ENCODE data around the gene PCAT7. TPM values are rescaled to one million over a fixed set of nuclear protein-coding genes. Genes with fewer than 3 reads are reported as not detected.
"Not testable (repeated sequence)": the region's sequence is repeated elsewhere in the genome, so short reads cannot be mapped to it uniquely, and the experiment has no call there.

Gene PCAT7
- polyA plus RNA-seq, 2 of the 4 experiments (the other 2 are of a cell fraction) = 2.1 to 2.8 TPM

DNA sequence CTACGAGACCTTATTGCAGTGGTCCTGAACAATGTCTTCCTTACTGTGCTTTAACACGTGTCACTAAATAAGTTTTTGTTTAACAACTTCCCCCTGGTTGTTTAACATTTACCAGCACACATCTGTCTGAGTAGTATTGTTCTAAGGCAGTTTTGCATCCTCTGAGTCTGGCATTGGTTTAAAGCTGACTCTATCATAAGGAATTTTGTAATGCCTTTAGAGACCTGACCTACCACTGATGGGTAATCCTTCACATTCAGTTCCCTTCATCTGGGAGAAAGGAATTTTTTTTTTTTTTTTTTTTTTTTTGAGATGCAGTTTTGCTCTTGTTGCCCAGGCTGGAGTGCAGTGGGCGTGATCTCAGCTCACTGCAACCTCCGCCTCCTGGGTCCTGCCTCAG, 20.0 kb upstream of the PCAT7 start:
- 91% methylated on average over 4 of the region's 4 CpGs for WGBS (ENCODE audit: missing lambda C conversion rate)
- FAIRE-seq = no peak
- H3K9me3 ChIP-seq = no peaks in the 10 kb centered on the region

DNA sequence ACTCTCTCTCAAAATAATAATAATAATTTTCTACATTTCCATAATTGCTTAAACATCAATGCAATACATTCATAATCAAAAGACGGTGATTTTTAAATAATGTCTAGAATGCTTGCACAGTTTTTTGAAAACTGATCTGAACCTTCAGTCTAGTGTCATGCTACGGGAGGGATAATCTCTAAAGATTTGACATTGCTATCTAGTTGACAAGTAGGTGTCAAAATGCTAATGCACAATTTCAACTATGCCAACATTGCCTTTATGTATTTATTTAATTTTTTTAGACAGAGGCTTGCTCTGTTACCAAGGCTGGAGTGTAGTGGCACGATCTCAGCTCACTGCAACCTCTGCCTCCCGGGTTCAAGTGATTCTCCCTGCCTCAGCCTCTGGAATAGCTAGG, 16.0 kb upstream of the PCAT7 start:
- POLR2A ChIA-PET = no interaction called here
- no peak overlapping the region for H3K4me2 ChIP-seq
- H3K9me3 ChIP-seq = no peaks in the 10 kb centered on the region
- H3K4me3 ChIP-seq = no peak overlapping the region
- peaks cover 4% of the 10 kb centered on the region; the same call in 1 of the 3 replicates for H3K4me1 ChIP-seq
- no peak for FAIRE-seq
- ATAC-seq = no peak
- CTCF ChIA-PET = no interaction called here
- no peak for DNase-seq (ENCODE audit: low read depth in 1 of 2, low spot score in 1 of 2)
- H3K27ac ChIP-seq = no peak overlapping the region
- TF ChIP-seq, protein P1, sequence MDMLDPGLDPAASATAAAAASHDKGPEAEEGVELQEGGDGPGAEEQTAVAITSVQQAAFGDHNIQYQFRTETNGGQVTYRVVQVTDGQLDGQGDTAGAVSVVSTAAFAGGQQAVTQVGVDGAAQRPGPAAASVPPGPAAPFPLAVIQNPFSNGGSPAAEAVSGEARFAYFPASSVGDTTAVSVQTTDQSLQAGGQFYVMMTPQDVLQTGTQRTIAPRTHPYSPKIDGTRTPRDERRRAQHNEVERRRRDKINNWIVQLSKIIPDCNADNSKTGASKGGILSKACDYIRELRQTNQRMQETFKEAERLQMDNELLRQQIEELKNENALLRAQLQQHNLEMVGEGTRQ (IDR thresholded peaks at IDR 0.05) = no peak
- TF ChIP-seq POLR2AphosphoS2 (conservative IDR thresholded peaks at IDR 0.05; ENCODE audit: low read length) = no peak
- no peak for TF ChIP-seq FOXS1 (CRISPR knock-in tag; IDR thresholded peaks at IDR 0.05)
- TF ChIP-seq SMC3 (IDR thresholded peaks at IDR 0.05) = no peak
- TF ChIP-seq HEYL (CRISPR knock-in tag; IDR thresholded peaks at IDR 0.05) = no peak
- TF ChIP-seq, protein P2, sequence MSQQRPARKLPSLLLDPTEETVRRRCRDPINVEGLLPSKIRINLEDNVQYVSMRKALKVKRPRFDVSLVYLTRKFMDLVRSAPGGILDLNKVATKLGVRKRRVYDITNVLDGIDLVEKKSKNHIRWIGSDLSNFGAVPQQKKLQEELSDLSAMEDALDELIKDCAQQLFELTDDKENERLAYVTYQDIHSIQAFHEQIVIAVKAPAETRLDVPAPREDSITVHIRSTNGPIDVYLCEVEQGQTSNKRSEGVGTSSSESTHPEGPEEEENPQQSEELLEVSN (IDR thresholded peaks at IDR 0.05; ENCODE audit: borderline replicate concordance, low read depth) = no peak
- no peak for TF ChIP-seq CHD2 (IDR thresholded peaks at IDR 0.05; ENCODE audit: low read length, partially characterized antibody)
- TF ChIP-seq TFCP2L1 (CRISPR knock-in tag; IDR thresholded peaks at IDR 0.05) = no peak
- TF ChIP-seq, protein P3, sequence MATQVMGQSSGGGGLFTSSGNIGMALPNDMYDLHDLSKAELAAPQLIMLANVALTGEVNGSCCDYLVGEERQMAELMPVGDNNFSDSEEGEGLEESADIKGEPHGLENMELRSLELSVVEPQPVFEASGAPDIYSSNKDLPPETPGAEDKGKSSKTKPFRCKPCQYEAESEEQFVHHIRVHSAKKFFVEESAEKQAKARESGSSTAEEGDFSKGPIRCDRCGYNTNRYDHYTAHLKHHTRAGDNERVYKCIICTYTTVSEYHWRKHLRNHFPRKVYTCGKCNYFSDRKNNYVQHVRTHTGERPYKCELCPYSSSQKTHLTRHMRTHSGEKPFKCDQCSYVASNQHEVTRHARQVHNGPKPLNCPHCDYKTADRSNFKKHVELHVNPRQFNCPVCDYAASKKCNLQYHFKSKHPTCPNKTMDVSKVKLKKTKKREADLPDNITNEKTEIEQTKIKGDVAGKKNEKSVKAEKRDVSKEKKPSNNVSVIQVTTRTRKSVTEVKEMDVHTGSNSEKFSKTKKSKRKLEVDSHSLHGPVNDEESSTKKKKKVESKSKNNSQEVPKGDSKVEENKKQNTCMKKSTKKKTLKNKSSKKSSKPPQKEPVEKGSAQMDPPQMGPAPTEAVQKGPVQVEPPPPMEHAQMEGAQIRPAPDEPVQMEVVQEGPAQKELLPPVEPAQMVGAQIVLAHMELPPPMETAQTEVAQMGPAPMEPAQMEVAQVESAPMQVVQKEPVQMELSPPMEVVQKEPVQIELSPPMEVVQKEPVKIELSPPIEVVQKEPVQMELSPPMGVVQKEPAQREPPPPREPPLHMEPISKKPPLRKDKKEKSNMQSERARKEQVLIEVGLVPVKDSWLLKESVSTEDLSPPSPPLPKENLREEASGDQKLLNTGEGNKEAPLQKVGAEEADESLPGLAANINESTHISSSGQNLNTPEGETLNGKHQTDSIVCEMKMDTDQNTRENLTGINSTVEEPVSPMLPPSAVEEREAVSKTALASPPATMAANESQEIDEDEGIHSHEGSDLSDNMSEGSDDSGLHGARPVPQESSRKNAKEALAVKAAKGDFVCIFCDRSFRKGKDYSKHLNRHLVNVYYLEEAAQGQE (IDR thresholded peaks at IDR 0.05) = no peak
- 78% methylated on average over 4 of the region's 4 CpGs for WGBS (ENCODE audit: missing lambda C conversion rate)

More for the DNA sequence above, 20.0 kb upstream of the PCAT7 start:
- Histone ChIP-seq H3K27ac (no peak overlapping the region), H3K4me2 (no peak overlapping the region), H3K4me1 (peaks cover 14% of the 10 kb centered on the region; the same call in 2 of the 3 replicates), H3K4me3 (no peak overlapping the region)
- TF ChIP-seq FOXS1 (CRISPR knock-in tag; IDR thresholded peaks at IDR 0.05) (no peak), SREBF2 (IDR thresholded peaks at IDR 0.05) (no peak), NFE2L2 (conservative IDR thresholded peaks at IDR 0.05; ENCODE audit: low read length) (no peak), HOXB5 (CRISPR knock-in tag; IDR thresholded peaks at IDR 0.05) (no peak), ZNF302 (CRISPR knock-in tag; IDR thresholded peaks at IDR 0.05) (no peak), KDM5A (IDR thresholded peaks at IDR 0.05) (no peak), SMC3 (IDR thresholded peaks at IDR 0.05) (no peak)
- TF ChIP-seq, protein P4, sequence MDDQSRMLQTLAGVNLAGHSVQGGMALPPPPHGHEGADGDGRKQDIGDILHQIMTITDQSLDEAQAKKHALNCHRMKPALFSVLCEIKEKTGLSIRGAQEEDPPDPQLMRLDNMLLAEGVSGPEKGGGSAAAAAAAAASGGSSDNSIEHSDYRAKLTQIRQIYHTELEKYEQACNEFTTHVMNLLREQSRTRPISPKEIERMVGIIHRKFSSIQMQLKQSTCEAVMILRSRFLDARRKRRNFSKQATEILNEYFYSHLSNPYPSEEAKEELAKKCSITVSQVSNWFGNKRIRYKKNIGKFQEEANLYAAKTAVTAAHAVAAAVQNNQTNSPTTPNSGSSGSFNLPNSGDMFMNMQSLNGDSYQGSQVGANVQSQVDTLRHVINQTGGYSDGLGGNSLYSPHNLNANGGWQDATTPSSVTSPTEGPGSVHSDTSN (IDR thresholded peaks at IDR 0.05) = no peak
- TF ChIP-seq, protein P5, sequence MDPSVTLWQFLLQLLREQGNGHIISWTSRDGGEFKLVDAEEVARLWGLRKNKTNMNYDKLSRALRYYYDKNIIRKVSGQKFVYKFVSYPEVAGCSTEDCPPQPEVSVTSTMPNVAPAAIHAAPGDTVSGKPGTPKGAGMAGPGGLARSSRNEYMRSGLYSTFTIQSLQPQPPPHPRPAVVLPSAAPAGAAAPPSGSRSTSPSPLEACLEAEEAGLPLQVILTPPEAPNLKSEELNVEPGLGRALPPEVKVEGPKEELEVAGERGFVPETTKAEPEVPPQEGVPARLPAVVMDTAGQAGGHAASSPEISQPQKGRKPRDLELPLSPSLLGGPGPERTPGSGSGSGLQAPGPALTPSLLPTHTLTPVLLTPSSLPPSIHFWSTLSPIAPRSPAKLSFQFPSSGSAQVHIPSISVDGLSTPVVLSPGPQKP (IDR thresholded peaks at IDR 0.05; ENCODE audit: low read depth, low read length) = no peak
- ATAC-seq = no peak
- ChIA-PET POLR2A (no interaction called here), CTCF (interaction anchor here (0.6 kb wide), 1 partner anchor 24 kb away, joined by 3 read pairs; no protein-coding TSS in a partner anchor)
- no peak for DNase-seq (ENCODE audit: low read depth in 1 of 2, low spot score in 1 of 2)

DNA sequence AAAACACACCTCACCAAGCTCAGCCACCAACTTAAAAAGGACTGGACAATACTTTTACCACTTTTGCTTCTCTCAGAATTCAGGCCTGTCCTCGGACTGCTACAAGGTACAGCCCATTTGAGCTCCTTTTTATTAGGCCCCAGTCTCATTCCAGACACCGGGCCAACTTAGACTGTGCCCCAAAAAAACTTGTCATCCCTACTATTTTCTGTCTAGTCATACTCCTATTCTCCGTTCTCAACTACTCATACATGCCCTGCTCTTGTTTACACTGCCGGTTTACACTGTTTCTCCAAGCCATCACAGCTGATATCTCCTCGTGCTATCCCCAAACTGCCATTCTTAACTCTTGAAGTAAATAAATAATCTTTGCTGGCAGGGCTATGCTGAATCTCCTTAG, 10.5 kb upstream of the PCAT7 start:
- ATAC-seq; POLR2A ChIA-PET; H3K9me3 ChIP-seq; FAIRE-seq; H3K27ac ChIP-seq; CTCF ChIA-PET; H3K4me3 ChIP-seq; DNase-seq (ENCODE audit: low read depth in 1 of 2, low spot score in 1 of 2); H3K4me2 ChIP-seq; H3K4me1 ChIP-seq: not testable (repeated sequence)
- WGBS (ENCODE audit: missing lambda C conversion rate) = 85% methylated on average over 5 of the region's 5 CpGs

Data from A549 (cell line).